HG02610 (cell line): ENCODE measurements around the gene SP100.
"Not testable (repeated sequence)": the region's sequence is repeated elsewhere in the genome, so short reads cannot be mapped to it uniquely, and the experiment has no call there.

Experiments used
- ATAC-seq: cut with Tn5 transposase; IDR thresholded peaks from one replicate; pipeline ENCODE4 v1.9.1; 2021; ENCODE audit warnings: mild to moderate bottlenecking, moderate library complexity; ENCODE audit not compliant: unreplicated experiment

SP100 gene

GRCh38 chr2:230418341-230419016 is 2.5 kb downstream of the SP100 start:
- ATAC-seq = no peak

DNA sequence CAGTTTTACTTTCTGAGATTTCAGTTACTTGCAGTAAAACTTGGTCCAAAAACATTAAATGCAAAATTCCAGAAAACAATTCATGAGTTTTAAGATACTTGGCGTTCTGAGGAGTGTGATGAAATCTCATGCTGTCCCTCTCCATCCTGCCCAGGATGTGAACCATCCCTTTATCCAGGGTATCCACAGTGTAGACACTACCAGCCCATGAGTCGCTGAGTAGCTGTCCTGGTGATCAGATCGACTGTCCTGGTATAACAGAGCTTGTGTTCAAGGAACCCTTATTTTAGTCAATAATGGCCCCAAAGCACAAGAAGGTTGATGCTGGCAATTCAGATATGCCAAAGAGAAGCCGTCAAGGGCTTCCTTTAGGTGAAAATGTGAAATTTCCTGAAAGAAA is 3.2 kb downstream of the SP100 start:
- no peak for ATAC-seq

DNA sequence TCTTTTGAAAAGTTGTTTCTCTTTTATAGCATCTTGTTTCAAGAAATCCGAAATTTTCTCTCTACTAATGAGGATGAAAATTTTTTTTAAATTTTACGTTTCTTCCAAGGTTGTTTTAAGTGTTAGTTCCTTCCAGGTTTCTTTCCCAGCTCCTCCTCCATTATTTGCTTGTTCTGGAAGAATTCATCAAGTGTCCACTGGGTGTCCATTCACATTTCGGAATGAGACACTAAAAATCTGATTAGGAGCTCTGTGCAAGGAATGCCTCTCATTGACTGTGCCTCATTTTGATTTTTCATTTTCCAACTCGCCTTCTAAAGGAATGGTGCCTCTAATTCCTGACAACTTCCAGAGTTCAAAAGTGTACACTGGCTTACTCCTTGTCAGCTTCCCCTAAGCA is 6.1 kb downstream of the SP100 start:
- ATAC-seq = no peak

- ATAC-seq = no peak
These were observed 8.0 kb downstream of the SP100 start for GRCh38 chr2:230423851-230424458.

DNA sequence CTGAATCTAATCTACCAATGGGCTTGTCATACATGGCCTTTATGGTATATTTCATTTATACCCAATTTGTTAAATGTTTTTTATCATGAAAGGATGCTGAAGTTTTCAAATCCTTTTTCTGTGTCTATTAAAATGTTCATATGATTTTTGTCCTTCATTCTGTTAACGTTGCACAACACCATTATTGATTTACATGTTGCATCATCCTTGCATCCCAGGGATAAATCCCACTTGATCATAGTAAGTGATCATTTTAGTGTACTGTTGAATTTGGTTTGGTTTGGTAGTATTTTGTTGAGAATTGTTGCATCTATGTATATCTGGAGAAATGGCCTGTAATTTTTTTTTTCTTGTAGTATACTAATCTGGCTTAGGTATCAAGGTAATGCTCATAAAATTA is 9.4 kb downstream of the SP100 start:
- no peak for ATAC-seq

- no peak for ATAC-seq
These were observed 13.5 kb downstream of the SP100 start for GRCh38 chr2:230429513-230429912.

DNA sequence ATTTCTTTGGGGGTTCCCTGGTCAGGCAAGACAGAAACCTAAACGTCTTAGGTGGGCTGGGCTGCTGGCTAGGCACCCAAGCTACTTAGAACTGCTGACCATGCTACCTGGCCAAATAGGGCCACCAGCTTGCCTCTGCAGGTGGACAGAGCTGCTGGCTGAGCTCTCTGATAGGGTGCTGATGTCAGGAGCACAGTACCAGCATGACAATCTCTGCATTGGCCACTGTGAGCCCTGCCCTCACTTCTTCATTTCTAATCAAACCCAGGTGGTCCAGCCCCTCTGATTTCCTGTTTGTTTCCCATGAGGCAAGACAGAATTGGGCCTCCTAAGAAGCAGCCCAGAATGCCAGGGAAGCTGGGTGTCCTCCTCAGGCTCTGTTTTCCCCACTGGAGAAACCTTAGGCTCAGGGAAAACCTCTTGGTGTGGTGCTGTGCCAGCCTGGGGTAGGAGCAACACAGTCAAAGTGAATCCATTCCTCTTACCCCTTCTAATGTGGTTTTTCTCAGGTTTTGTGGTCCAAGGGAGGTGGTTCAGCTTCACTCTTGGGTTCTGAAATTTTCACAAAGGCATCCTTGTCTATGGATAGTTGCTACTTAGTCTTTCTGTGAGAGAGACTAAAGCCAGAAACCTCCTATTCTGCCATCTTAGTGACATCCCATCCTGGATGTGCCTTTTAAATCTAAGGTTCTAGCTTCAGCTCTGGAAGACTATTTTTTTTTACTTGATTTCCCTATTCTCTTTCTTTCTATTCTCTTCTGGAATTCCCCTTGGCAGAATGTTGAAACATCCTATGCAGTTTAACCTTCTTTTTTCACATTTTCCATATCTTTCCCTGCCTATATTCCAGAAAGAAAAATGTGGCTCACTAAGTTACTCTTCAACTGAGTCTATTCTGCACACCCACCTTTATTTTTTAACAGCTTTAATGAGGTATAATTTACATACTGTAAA is 15.2 kb downstream of the SP100 start:
- peak; percentile 69 for ATAC-seq

DNA sequence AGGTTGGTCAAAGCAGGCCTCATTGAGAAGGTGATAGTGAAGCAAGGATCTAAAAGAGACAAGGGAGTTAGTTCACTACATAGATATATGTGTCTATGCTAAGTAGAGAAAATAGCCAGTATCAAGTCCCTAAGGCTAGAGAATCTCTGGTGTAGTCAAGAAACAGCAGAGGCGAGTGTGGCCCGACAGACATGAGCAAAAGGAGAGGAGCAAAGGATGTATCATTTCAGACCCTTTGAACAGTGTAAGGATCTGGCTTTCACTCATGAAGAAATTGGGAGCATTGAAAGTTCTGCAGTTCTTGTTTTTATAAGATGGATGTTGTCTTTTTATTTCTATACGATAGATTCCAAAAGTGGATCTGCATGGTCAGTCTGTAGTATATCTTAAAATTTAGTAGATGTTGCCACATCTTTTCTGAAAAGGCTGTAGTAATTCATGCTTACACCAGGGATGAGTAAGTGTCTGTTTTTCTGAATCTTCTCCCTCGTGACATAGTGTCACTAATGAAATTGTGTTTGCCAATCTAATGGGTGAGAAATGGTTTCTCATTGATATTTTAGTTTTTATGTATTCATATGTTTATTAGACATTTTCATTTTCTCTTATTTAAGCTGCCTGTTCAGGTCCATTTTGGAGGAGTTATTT is 18.8 kb downstream of the SP100 start:
- ATAC-seq = no peak

- ATAC-seq = no peak
These were observed 19.4 kb downstream of the SP100 start for GRCh38 chr2:230435431-230435830.

DNA sequence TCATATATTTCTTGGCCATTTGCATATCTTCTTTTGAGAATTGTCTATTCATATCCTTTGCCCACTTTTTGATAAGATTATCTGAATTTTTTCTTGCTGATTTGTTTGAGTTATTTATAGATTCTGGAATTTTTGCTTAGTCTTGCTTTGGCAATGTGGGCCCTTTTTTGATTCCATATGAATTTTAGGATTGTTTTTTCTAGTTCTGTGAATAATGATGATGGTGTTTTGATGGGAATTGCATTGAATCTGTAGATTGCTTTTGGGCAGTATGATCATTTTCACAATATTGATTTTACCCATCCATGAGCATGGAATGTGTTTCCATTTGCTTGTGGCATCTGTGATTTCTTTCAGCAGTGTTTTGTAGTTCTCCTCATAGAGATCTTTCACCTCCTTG is 23.1 kb downstream of the SP100 start:
- ATAC-seq = not testable (repeated sequence)

- peak; percentile 34 for ATAC-seq
These were observed 23.6 kb downstream of the SP100 start for GRCh38 chr2:230439590-230439989.

GRCh38 chr2:230441227-230441897 is 25.4 kb downstream of the SP100 start:
- peak; percentile 64 for ATAC-seq

DNA sequence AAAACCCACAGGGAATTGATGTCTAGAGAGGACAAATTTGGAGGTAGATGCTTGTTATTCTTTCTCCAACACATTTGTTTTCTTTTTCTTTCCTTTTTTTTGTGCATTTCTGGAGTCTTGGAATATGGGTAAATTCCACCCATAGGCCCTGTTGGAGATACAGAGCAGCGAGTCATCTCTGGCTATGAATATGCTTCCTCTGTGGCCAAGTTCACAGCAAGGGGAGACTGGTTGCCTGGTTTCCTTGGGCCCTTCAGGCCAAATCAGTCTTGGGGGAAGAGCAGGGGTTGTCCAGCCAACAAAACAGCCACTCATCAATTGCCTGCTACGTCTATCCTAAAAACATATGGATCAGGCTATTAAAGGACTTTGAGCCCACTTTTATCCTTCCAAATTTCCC is 27.5 kb downstream of the SP100 start:
- peak; percentile 37 for ATAC-seq

DNA sequence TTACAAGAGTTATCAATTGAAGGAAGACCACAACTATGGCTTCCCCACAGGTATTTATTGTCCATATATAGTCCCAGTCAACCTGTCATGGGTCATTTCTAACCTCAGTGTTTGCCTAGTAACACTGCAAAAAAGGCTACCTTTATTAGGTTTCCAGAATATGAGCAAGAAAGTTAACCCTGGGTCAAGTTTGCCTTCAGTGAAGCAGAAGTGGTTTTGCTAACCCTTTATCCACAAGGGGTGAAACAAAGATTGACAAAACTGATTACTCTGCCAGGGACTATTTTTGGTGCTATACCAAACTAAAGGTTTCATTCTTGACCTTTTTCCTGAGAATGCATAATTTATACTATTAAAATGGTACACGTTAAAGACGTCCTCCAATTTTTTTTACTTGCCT is 28.8 kb downstream of the SP100 start:
- ATAC-seq = no peak

GRCh38 chr2:230447036-230447435 is 31.0 kb downstream of the SP100 start:
- no peak for ATAC-seq

GRCh38 chr2:230447455-230448451 is 31.8 kb downstream of the SP100 start:
- peak; percentile 78 for ATAC-seq

GRCh38 chr2:230449901-230450467 is 34.0 kb downstream of the SP100 start:
- no peak for ATAC-seq

DNA sequence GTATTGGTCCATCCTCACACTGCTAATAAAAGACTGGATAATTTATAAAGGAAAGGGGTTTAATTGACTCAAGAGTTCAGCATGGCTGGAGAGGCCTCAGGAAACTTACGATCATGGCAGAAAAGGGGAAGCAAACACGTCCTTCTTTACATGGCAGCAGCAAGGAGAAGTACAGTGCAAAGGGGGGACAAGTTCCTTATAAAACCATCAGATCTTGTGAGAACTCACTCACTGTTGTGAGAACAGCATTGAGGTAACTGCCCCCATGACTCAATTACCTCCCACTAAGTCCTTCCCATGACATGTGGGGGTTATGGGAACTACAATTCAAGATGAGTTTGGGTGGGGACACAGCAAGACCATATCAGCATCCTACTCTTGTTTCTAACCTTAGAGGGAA is 37.0 kb downstream of the SP100 start:
- no peak for ATAC-seq

DNA sequence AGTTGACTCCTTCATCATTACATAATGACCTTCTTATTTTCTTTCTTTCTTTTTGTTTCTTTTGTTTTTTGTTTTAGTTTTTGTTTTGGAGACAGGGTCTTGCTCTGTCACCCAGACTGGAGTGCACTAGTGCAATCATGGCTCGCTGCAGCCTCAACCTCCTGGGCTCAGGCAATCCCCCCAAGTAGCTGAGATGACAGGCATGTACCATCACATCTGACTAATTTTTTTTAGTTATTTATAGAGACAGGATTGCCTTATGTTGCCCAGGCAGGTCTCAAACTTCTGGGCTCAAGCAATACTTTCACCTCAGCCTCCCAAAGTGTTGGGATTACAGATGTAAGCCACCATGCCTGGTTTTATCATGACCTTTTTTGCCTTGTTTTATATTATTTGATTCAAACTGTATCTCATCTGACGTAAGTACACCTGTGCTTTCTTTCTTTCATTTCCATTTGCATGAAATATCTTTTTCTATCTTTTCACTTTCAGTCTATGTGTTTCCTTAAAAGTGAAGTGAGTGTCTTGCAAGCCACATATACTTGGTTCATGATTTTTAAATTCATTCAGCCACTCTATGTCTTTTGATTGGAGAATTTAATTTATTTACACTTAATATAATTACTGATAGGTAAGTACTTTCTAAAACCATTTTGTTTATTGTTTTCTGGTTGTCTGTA is 39.1 kb downstream of the SP100 start:
- no peak for ATAC-seq
